GM18517 (cell line): ENCODE data around the gene GCSAM.
"Not testable (repeated sequence)": the region's sequence is repeated elsewhere in the genome, so short reads cannot be mapped to it uniquely, and the experiment has no call there.

Source experiments
- ATAC-seq: cut with Tn5 transposase; IDR thresholded peaks from one replicate; pipeline ENCODE4 v1.9.1; 2021; ENCODE audit warnings: mild to moderate bottlenecking, moderate library complexity; ENCODE audit not compliant: unreplicated experiment

Gene GCSAM

DNA sequence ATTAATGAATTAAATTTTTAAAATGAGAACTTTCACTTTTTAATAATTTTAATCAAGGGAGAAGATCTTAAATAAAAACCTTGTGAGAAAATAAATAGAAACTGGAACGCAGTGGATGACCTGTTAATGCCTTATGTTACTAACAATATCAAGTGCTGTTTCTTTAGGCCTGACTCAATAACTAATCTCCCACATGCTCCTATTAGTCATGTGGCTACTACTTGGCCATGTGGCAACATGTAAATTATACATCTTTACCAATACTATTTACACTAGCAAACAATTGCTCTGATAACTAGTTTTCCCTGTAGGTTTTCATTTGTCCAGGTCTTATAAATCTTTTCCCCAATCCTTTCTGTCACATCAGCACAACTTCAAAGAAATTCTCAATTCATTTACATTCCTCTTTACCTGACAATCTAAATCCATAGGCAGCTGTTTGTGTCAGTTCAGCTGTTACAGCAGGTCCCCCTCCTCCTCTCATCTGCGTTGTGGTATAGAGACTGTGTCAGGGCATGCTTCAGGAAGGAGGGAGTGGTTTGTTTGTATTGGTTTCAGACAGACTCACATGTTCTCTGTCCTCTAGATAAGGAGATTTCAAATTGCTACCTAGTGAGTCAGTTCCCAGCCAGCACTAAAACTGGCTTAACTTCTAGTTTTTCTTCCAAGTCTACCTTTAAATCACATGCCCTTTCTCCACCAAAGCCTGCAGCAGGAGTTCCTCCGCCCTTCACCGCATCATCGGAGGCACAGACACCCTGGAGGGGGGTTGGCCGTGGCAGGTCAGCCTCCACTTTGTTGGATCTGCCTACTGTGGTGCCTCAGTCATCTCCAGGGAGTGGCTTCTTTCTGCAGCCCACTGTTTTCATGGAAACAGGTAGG is 58.2 kb downstream of the GCSAM start:
- ATAC-seq, result peak; percentile 86

- ATAC-seq, result no peak
These were observed 59.0 kb downstream of the GCSAM start for GRCh38 chr3:112074006-112074405.

DNA sequence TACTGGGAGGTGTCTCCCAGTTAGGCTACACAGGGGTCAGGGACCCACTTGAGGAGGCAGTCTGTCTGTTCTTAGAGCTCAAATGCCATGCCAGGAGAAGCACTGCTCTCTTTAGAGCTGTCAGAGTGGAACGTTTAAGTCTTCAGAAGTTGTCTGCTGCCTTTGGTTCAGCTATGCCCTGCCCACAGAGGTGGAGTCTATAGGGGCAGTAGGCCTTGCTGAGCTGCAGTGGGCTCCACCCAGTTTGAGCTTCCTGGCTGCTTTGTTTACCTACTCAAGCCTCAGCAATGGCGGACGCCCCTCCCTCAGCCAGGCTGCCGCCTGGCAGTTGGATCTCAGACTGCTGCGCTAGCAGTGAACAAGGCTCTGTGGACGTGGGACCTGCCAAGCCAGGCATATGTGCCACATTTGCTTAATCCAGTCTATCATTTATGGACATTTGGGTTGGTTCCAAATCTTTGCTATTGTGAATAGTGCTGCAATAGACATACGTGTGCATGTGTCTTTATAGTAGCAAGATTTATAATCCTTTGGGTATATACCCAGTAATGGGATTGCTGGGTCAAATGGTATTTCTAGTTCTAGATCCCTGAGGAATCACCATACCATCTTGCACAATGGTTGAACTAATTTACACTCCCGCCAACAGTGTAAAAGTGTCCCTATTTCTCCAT is 60.5 kb downstream of the GCSAM start:
- ATAC-seq, result not testable (repeated sequence)
